ENCODE results near the gene RPTOR.

RPTOR gene

GRCh38 chr17:80694992-80695912 is 150.6 kb downstream of the RPTOR start:
- TF ChIP-seq GATA2 (IDR thresholded peaks at IDR 0.05; ENCODE audit: low read depth, low read length) (no peak), GATA3 (IDR thresholded peaks at IDR 0.05; ENCODE audit: low read depth, low read length) (no peak)

DNA sequence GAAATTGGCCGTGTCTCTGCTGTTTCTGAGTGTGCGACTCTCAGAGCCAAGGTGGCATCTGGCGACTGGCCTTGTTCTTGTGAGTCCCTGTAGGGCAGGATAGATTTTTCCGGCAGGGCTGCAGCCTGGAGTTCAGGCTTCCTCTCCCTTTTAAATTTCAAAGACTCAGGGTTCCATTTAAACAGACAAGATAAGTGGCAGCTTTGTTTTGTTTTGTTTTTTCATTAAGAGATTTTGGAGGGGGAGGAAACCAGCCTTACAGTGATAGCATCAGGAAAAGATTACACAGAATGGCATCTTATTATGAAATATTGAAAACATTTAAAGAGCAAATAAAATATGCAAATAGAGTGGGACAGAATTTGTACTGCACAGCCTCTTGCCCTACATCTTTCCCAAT is 151.3 kb downstream of the RPTOR start:
- TF ChIP-seq GATA3 (IDR thresholded peaks at IDR 0.05; ENCODE audit: low read depth, low read length): no peak
- TF ChIP-seq GATA2 (IDR thresholded peaks at IDR 0.05; ENCODE audit: low read depth, low read length): no peak

DNA sequence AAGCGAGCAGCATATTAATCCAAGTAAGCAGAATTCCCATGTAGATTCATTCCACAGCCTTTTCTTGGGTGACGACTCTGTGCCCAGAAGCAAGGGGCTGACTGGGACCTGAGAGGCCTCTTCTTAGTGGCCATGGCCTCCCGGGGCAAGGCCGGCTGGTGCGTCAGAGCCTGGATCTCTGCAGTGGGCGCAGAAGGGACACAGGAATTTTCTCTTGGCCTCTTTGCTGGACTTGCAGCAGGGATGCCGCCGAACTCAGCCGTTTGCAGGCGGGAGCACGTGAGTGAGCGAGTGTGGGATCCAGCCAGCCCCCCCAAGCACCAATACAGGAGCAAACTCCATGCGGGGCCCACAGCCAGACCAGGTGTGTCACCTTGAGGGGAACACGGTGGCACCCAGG is 151.8 kb downstream of the RPTOR start:
- no peak for TF ChIP-seq GATA3 (IDR thresholded peaks at IDR 0.05; ENCODE audit: low read depth, low read length)
- TF ChIP-seq GATA2 (IDR thresholded peaks at IDR 0.05; ENCODE audit: low read depth, low read length): no peak

- TF ChIP-seq GATA3 (IDR thresholded peaks at IDR 0.05; ENCODE audit: low read depth, low read length) (no peak), GATA2 (IDR thresholded peaks at IDR 0.05; ENCODE audit: low read depth, low read length) (no peak)
These were observed 152.3 kb downstream of the RPTOR start for GRCh38 chr17:80696964-80697363.

- TF ChIP-seq GATA3 (IDR thresholded peaks at IDR 0.05; ENCODE audit: low read depth, low read length) (no peak), GATA2 (IDR thresholded peaks at IDR 0.05; ENCODE audit: low read depth, low read length) (no peak)
These were observed 153.7 kb downstream of the RPTOR start for GRCh38 chr17:80698297-80698696.

DNA sequence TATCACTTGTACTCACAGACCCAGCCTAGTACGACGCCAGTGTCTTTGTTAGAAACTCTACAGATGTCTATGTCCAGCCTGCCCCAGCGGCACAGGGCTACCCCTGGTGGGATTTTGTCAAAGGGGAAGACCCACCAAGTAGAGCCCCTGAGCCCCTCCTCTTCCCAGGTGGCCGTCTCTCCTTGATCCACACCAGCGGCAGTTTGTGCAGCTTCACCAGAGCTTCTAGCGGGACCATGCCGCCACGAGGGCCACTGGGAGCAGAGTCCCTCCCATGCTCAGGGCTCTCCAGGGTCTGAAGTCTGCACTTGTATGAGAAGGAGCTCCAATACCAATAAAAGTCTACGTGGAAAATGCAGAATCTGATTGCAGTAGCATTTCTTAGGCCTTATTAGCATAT is 157.1 kb downstream of the RPTOR start:
- no peak for TF ChIP-seq GATA2 (IDR thresholded peaks at IDR 0.05; ENCODE audit: low read depth, low read length)
- TF ChIP-seq GATA3 (IDR thresholded peaks at IDR 0.05; ENCODE audit: low read depth, low read length): no peak

DNA sequence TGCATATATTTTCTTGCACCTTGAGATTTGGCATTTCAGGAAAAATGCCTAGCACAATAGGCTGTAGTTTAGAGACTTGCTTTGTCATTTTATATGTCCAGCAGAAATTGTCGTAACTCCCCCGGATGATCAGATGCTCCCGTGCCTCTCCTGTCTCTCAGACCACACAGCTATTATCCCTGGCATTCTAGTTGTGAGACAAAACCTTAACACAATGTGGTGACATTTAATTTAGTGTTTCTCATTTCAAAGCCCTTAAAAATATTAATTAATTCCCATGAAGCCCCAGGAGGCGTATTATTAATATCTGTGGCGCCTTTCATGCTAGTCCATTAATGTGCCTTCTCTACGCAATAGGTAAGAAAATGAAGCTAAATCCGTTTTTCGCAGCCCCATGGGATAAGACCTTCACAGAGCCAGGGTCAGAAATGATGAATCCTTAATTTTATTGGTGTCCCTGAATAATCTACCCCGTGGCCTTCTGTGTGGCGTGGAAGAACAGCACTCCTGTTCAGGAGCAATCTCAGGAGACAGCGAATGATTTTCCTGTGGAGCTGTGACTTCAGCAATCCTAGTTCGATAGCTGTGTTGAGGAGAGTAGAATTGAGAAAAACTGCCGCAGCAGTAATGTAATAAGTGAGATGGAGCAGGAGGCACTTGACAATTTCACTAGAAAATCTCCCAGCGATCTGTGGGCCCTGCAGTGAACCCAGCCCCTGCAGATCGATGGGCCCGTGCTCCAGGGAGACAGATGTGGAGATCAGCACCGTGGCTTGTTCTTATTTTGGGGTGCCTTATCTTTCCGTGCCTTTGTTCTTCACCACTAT is 157.9 kb downstream of the RPTOR start:
- TF ChIP-seq GATA2 (IDR thresholded peaks at IDR 0.05; ENCODE audit: low read depth, low read length) (no peak), GATA3 (IDR thresholded peaks at IDR 0.05; ENCODE audit: low read depth, low read length) (no peak)

- TF ChIP-seq GATA2 (IDR thresholded peaks at IDR 0.05; ENCODE audit: low read depth, low read length) (no peak), GATA3 (IDR thresholded peaks at IDR 0.05; ENCODE audit: low read depth, low read length) (no peak)
These were observed 158.5 kb downstream of the RPTOR start for GRCh38 chr17:80703142-80703478.

DNA sequence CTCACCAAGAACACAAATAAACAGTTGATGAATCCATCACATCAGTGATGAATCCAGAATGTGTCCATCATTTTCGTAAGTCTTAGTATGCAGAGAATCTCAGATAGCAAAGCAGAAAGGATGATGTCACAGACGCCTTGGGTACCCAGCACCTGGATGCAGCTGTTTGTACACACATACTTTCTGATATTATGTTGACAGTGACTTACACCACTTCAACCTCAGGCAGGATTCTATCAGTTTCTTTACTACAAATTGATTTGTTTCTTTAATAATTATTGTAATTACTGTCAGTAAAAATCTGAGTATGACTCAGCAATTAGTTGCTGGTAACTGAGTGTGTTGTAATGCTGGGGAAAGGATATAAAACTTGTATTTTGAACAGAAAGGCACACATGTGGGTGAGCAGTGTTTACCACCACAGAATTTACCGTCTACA is 159.8 kb downstream of the RPTOR start:
- TF ChIP-seq GATA3 (IDR thresholded peaks at IDR 0.05; ENCODE audit: low read depth, low read length): no peak
- no peak for TF ChIP-seq GATA2 (IDR thresholded peaks at IDR 0.05; ENCODE audit: low read depth, low read length)

- TF ChIP-seq GATA2 (IDR thresholded peaks at IDR 0.05; ENCODE audit: low read depth, low read length) (no peak), GATA3 (IDR thresholded peaks at IDR 0.05; ENCODE audit: low read depth, low read length) (no peak)
These were observed 160.3 kb downstream of the RPTOR start for GRCh38 chr17:80704894-80705293.

GRCh38 chr17:80705988-80706387 is 161.3 kb downstream of the RPTOR start:
- TF ChIP-seq GATA3 (IDR thresholded peaks at IDR 0.05; ENCODE audit: low read depth, low read length) (no peak), GATA2 (IDR thresholded peaks at IDR 0.05; ENCODE audit: low read depth, low read length) (no peak)

- TF ChIP-seq GATA2 (IDR thresholded peaks at IDR 0.05; ENCODE audit: low read depth, low read length) (no peak), GATA3 (IDR thresholded peaks at IDR 0.05; ENCODE audit: low read depth, low read length) (no peak)
These were observed 161.8 kb downstream of the RPTOR start for GRCh38 chr17:80706463-80706867.

DNA sequence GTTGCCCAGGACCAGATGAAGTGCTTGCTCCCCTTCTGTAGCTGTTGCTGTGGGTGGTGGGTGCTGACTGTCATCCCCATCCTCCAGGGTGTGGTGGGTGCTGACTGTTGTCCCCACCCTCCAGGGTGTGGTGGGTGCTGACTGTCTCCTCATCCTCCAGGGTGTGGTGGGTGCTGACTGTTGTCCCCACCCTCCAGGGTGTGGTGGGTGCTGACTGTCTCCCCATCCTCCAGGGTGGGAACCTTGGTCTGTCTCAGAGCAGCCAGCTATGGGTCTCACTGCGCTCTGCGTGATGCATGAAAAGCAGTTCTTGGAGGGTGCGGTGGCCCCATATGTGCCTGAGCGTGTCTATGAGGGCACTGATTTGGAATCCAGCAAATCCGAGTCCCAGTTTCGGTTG is 163.8 kb downstream of the RPTOR start:
- TF ChIP-seq GATA2 (IDR thresholded peaks at IDR 0.05; ENCODE audit: low read depth, low read length) (no peak), GATA3 (IDR thresholded peaks at IDR 0.05; ENCODE audit: low read depth, low read length) (no peak)

DNA sequence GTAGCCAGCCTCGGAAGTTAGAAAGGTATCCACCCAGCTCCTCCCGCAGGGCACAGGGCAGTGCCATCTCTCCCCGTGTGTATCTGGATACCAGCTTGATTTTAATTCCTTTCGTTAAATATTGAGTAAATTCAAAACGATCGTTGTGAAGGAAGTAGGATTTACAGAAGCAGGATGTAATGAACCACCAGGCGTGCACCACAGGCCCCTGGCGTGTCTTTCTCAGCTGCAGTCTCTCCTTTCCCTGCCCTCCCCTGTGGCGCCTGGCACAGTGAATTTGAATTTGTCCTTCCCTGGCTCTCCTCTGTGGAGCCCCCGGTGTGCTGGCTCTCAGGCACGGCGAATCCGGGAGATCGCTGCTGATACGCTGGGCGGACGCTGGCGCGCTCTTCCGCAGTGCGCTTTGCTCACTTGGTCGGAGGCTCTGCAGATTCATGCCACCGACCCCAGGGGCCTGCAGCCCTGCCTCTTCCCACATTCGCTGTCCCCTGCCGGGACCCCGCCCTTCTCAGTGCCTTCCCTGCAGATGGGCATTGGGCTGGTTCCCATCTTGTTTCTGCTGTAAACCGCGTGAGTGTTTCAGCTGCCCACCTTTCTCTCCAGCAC is 164.6 kb downstream of the RPTOR start:
- TF ChIP-seq GATA3 (IDR thresholded peaks at IDR 0.05; ENCODE audit: low read depth, low read length) (no peak), GATA2 (IDR thresholded peaks at IDR 0.05; ENCODE audit: low read depth, low read length) (no peak)
